HepG2 (cell line): Measurements from ENCODE around the gene HLA-DQA1. TPM values are rescaled to one million over a fixed set of nuclear protein-coding genes. Genes with fewer than 3 reads are reported as not detected.

Source experiments
- ATAC-seq: fragments of 200-7000 bp; cut with Tn5 transposase; 3 replicates; pipeline ENCODE4 v1.9.1; 2020; ENCODE audit warnings: mild to moderate bottlenecking, moderate library complexity
- BruUV-seq: library from RNA; stranded (reverse); fragments of 400-500 nt; replicated peaks from 2 replicates; lab custom pipeline; 2021; lab: Mats Ljungman, UMichigan
- CTCF ChIA-PET: fragments of 300-600 bp; formaldehyde crosslinking; extraction: SDS; loops from one replicate; lab custom pipeline; 2021; ENCODE audit warnings: low total read pairs, inconsistent platforms, low intra/inter-chr PET ratio; lab: Yijun Ruan, JAX
- POLR2A ChIA-PET: fragments of 350-600 bp; sonication (Branson Sonifier 250); formaldehyde crosslinking; loops from one replicate; lab custom pipeline; 2020; ENCODE audit warnings: antibody characterized with exemption, inconsistent platforms; lab: Yijun Ruan, JAX
- DNase-seq: peaks from one replicate; pipeline ENCODE4 v3.0.0-alpha.2; 2015; ENCODE audit warnings: low spot score
- FAIRE-seq: peaks from 3 replicates; lab custom pipeline; 2011; peaks lifted over from hg19 to GRCh38; lab: Jason Lieb, UNC
- H2AFZ ChIP-seq: one replicate; pipeline ENCODE4 v1.6.1; 2011; ENCODE audit warnings: low read length, inconsistent platforms
- H3K27ac ChIP-seq: fragments of 300-600 bp; 3 replicates; pipeline ENCODE4 v1.8.0; 2011; ENCODE audit warnings: mixed run types, mild to moderate bottlenecking, mixed read lengths, low read length, inconsistent platforms; ENCODE audit not compliant: insufficient read depth; ENCODE audit errors: extremely low read length
- H3K27me3 ChIP-seq, 2 experiments: fragments of 200-600 bp in 1 of 2; 2 replicates in 1 of 2; 3 replicates in 1 of 2; pipeline versions ENCODE4 v1.6.0 to v1.8.0; 2011; ENCODE audit warnings: low read length in 2 of 2, mild to moderate bottlenecking in 2 of 2, moderate library complexity in 2 of 2, inconsistent platforms in 1 of 2; ENCODE audit not compliant: insufficient read depth in 2 of 2, control insufficient read depth in 1 of 2
- H3K36me3 ChIP-seq, 2 experiments: fragments of 200-600 bp in 1 of 2; replicated peaks in 1 of 2; 2 replicates in 1 of 2; 3 replicates in 1 of 2; pipeline versions ENCODE4 v1.5.1 to v1.8.0; 2011; ENCODE audit warnings: low read length in 2 of 2, inconsistent platforms in 1 of 2; ENCODE audit not compliant: insufficient read depth in 2 of 2, control insufficient read depth in 1 of 2
- H3K4me1 ChIP-seq: 2 replicates; pipeline ENCODE4 v1.5.1; 2012; ENCODE audit warnings: low read length, inconsistent platforms; ENCODE audit not compliant: insufficient read depth
- H3K4me2 ChIP-seq: 2 replicates; pipeline ENCODE4 v1.6.0; 2011; ENCODE audit warnings: low read depth, low read length, inconsistent platforms
- H3K4me3 ChIP-seq, 3 experiments: fragments of 200-600 bp in 1 of 3; sonication (generic), shearing (Covaris generic) in 1 of 3; replicated peaks in 1 of 3; 2 replicates each; pipeline ENCODE4 v1.5.1; 2011 to 2016; ENCODE audit warnings: low read length in 3 of 3, inconsistent platforms in 2 of 3, low read depth in 2 of 3, mild to moderate bottlenecking in 2 of 3, control low read depth in 1 of 3, mixed read lengths in 1 of 3; ENCODE audit not compliant: insufficient read depth in 1 of 3
- H3K79me2 ChIP-seq: one replicate; pipeline ENCODE4 v1.6.1; 2011; ENCODE audit warnings: low read length, inconsistent platforms; ENCODE audit not compliant: insufficient read depth
- H3K9ac ChIP-seq: 2 replicates; pipeline ENCODE4 v1.6.0; 2011; ENCODE audit warnings: mild to moderate bottlenecking, low read depth, low read length, inconsistent platforms; ENCODE audit not compliant: insufficient read depth
- H3K9me3 ChIP-seq: 2 replicates; pipeline ENCODE4 v1.5.1; 2012; ENCODE audit warnings: mild to moderate bottlenecking, low read length
- H4K20me1 ChIP-seq: 2 replicates; pipeline ENCODE4 v1.6.0; 2011; ENCODE audit warnings: inconsistent platforms, mild to moderate bottlenecking, low read length, moderate library complexity; ENCODE audit not compliant: insufficient read depth
- JUN ChIP-seq: sonication (generic); formaldehyde crosslinking; IDR thresholded peaks from 2 replicates; pipeline ENCODE4 v1.4.0; 2020; ENCODE audit warnings: mild to moderate bottlenecking, missing genetic modification reagents
- KDM2A ChIP-seq: sonication (generic); formaldehyde crosslinking; IDR thresholded peaks from 2 replicates; pipeline ENCODE4 v1.4.0; 2020; ENCODE audit warnings: low read depth, missing genetic modification reagents, borderline replicate concordance
- NFAT5 ChIP-seq: sonication (generic); formaldehyde crosslinking; IDR thresholded peaks from 2 replicates; pipeline ENCODE4 v1.4.0; 2020; ENCODE audit warnings: missing genetic modification reagents
- NR2C2 ChIP-seq: sonication (generic); formaldehyde crosslinking; IDR thresholded peaks from 2 replicates; pipeline ENCODE4 v1.4.0; 2020; ENCODE audit warnings: missing genetic modification reagents, mild to moderate bottlenecking, moderate library complexity, borderline replicate concordance
- SIN3B ChIP-seq: fragments of 150-350 bp; IDR thresholded peaks from 2 replicates; pipeline ENCODE4 v1.6.1; 2014; ENCODE audit warnings: low read length
- SRF ChIP-seq: IDR thresholded peaks from 2 replicates; pipeline ENCODE4 v1.6.1; 2011; ENCODE audit warnings: mild to moderate bottlenecking, low read depth, low read length, moderate library complexity
- SRSF4 ChIP-seq: fragments of 200-400 bp; formaldehyde crosslinking; IDR thresholded peaks from one replicate; pipeline ENCODE4 v1.6.1; 2018; ENCODE audit warnings: mild to moderate bottlenecking, low read depth, low read length, moderate library complexity; ENCODE audit not compliant: poor library complexity, severe bottlenecking
- TFE3 ChIP-seq: IDR thresholded peaks from 2 replicates; pipeline ENCODE4 v1.6.1; 2016
- ZMAT5 ChIP-seq: sonication (generic); formaldehyde crosslinking; IDR thresholded peaks from 2 replicates; pipeline ENCODE4 v1.5.0; 2020; ENCODE audit warnings: mild to moderate bottlenecking, low read depth, missing genetic modification reagents, borderline replicate concordance
- ZNF264 ChIP-seq: sonication (generic); formaldehyde crosslinking; IDR thresholded peaks from 2 replicates; pipeline ENCODE4 v1.4.0; 2020; ENCODE audit warnings: missing genetic modification reagents
- ZNF639 ChIP-seq: conservative IDR thresholded peaks from 2 replicates; pipeline ENCODE4 v1.6.1; 2018; ENCODE audit warnings: missing genetic modification reagents
- ZNF784 ChIP-seq: sonication (generic); formaldehyde crosslinking; IDR thresholded peaks from 2 replicates; pipeline ENCODE4 v1.5.1; 2020; ENCODE audit warnings: missing genetic modification reagents, mild to moderate bottlenecking, borderline replicate concordance
- ZSCAN21 ChIP-seq: sonication (generic); formaldehyde crosslinking; IDR thresholded peaks from 2 replicates; pipeline ENCODE4 v1.8.0; 2022; ENCODE audit warnings: mild to moderate bottlenecking, missing genetic modification reagents, moderate library complexity, borderline replicate concordance
- WGBS: methylation state at CpG from one replicate; pipeline ENCODE4 v1.1.6; 2017; ENCODE audit warnings: low lambda C conversion rate; 5-methylcytosine and 5-hydroxymethylcytosine counted together
- in situ Hi-C: cut with HindIII; loops from 2 replicates; pipeline ENCODE4 v1.10.0; 2017; ENCODE audit warnings: low pct_unique_long_range_greater_than_20kb; ENCODE audit not compliant: extremely low pct_ligation_motif_present
- intact Hi-C: fragments of 100-400 bp; cut with micrococcal nuclease; formaldehyde crosslinking; loops from one replicate; pipeline ENCODE4 v1.10.0; 2022; ENCODE audit not compliant: unreplicated experiment
- polyA plus RNA-seq, 8 experiments: library from polyadenylated mRNA; depleted of rRNA in 3 of 8; stranded (reverse) in 7 of 8; unstranded in 1 of 8; fragments of >200 nt; fragmentation: Illumina TruSeq in 4 of 8; extraction: Trizol in 4 of 8; gene quantifications; 2 replicates each; pipeline versions ENCODE4 v1.2.1 to v1.2.3, GENCODE V29; 2011 to 2016; ENCODE audit warnings: low read depth in 4 of 8, missing spikeins in 1 of 8, mixed read lengths in 1 of 8; ENCODE audit not compliant: insufficient read depth in 1 of 8
- total RNA-seq, 5 experiments: library from RNA; depleted of rRNA; stranded (reverse); fragments of >200 nt; fragmentation: Illumina TruSeq; extraction: Trizol; gene quantifications; 2 replicates each; pipeline ENCODE4 v1.2.3, GENCODE V29; 2016; ENCODE audit warnings: low read depth in 1 of 5

HLA-DQA1 gene
- total and polyA plus RNA-seq, 2 of the 13 experiments (the other 11 are each of a cell fraction or from before 2014, with no cell fraction given): not detected

GRCh38 chr6:32608362-32608761, 28.8 kb upstream of the HLA-DQA1 start (continued):
- TF ChIP-seq ZMAT5 (CRISPR knock-in tag): no peak
- TF ChIP-seq NR2C2 (CRISPR knock-in tag): no peak
- TF ChIP-seq JUN (CRISPR knock-in tag): no peak
- TF ChIP-seq ZNF639 (CRISPR knock-in tag): no peak

- Histone ChIP-seq H3K9ac (no peak overlapping the region), H2AFZ (no peak overlapping the region), H3K4me1 (no peaks in the 10 kb centered on the region), H3K36me3 (no peaks in the 10 kb centered on the region), H3K9me3 (no peaks in the 10 kb centered on the region), H4K20me1 (no peaks in the 10 kb centered on the region), H3K79me2 (no peaks in the 10 kb centered on the region), H3K27me3 (0 out of 5 replicates have a peak, but pooled peaks cover 1 to 4% of the 10 kb centered on the region in 2 experiments), H3K4me2 (no peak overlapping the region), H3K4me3 (no peak overlapping the region), H3K27ac (no peak overlapping the region)
- no peak for ATAC-seq
- intact Hi-C loops: no loop called here
- ChIA-PET CTCF (no interaction called here), POLR2A (no interaction called here)
- TF ChIP-seq NFAT5: no peak
- TF ChIP-seq ZNF264 (CRISPR knock-in tag): no peak
- TF ChIP-seq SIN3B: no peak
- no peak for TF ChIP-seq ZNF784 (CRISPR knock-in tag)
- no peak for TF ChIP-seq SRF
- no peak for TF ChIP-seq ZSCAN21 (CRISPR knock-in tag)
- TF ChIP-seq SRSF4: no peak
- no peak for TF ChIP-seq TFE3 (CRISPR knock-in tag)
- TF ChIP-seq KDM2A (CRISPR knock-in tag): no peak
- 13% methylated on average over 3 of the region's 3 CpGs for WGBS
- in situ Hi-C loops: no loop called here
- no peak for DNase-seq
- no peak for FAIRE-seq
- no TSS peak for BruUV-seq
These were observed 27.8 kb upstream of the HLA-DQA1 start for GRCh38 chr6:32609391-32609730.
